NCI-H2196 treated with DMSO at 0.1 percent for 48 hours (cell line): ENCODE data around the gene EEF2K.
"Not testable (repeated sequence)": the region's sequence is repeated elsewhere in the genome, so short reads cannot be mapped to it uniquely, and the experiment has no call there.

Source experiments
- DNase-seq: peaks from one replicate; lab custom pipeline; 2025; ENCODE audit not compliant: unreplicated experiment; lab: John Stamatoyannopoulos, UW

EEF2K gene

DNA sequence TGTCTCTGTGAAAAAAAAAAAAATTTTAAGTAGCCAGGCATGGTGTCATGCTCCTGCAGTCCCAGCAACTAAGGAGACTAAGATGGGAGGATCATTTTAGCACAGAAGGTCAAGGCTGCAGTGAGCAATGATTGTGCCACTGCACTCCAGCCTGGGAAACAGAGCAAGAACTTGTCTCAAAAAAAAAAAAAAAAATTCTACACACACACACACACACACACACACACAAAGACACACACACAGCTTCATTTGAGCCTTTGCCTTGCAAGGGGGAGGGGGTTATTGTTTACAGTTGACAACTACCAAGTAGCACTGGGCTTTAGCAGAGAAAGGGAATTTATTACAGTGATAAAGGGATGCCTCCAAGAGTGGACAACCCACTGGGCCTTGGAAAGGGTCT, 86.2 kb downstream of the EEF2K start:
- no peak for DNase-seq

- no peak for DNase-seq
Measured at GRCh38 chr16:22293137-22294106, 87.3 kb downstream of the EEF2K start.

GRCh38 chr16:22296225-22297113, 90.4 kb downstream of the EEF2K start:
- DNase-seq: no peak

DNA sequence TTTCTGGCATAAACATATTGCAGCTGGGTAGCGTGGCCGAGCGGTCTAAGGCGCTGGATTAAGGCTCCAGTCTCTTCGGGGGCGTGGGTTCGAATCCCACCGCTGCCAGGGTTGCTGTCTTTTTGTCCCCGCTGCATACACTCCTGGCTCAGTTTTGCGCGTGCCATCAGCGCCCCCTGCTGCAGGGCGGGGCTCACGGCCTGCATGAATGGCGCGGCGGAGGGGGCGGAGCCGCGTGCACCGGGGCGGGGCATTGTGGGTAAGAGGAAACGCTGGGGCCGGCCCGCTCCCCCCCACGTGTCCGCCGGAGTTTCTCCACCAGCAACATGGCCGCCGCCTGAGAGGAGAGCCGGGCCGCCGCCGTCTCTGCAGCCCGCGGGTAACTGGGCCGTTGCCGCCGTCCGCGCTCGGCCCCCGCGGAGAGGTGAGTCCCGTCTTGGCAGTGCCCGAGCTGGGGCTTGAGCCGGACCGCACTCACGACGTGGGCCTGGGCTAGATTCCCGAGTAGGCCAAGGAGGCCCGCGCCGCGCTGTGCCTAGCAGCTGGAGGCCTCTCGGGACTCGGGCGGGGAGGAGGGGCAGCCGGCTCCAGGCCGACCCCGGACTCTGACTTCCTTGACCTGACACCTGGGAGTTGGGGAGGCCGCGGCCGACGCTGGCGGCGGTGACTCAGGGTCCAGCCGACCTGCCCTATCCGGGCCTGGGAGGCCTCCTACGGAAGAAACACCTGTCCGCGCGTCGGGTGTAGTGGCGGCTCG, 91.2 kb downstream of the EEF2K start, which contains the start of gene POLR3E:
TSS of gene POLR3E (plus strand) at position 296 of the 757 bp plus-strand sequence. CDS start 5,560 bp downstream, outside the sequence.
- peak; percentile 92 for DNase-seq

GRCh38 chr16:22297871-22298733, 92.0 kb downstream of the EEF2K start:
- peak; percentile 75 for DNase-seq

DNA sequence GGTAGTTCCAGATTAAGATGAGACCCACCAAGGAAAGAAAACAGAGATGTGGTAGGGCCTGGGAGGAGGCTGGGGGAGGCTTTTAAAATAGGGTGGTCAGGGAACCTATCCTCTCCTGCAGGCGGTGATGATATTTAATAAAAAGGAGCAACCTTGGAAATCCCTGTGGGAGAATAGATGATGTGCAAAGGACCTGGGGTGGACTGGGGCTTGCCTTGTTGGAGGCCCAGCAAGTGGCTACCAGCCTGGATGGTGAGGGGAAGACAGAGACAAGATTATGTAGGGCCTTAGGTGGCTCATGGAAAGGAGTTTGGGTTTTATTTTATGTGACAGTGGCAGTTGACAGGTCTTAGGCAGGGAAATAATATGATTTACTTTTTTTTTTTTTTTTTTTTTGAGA, 93.0 kb downstream of the EEF2K start:
- no peak for DNase-seq

GRCh38 chr16:22300427-22301071, 94.5 kb downstream of the EEF2K start:
- DNase-seq: peak; percentile 63

- DNase-seq: not testable (repeated sequence)
Measured at GRCh38 chr16:22301423-22301822, 95.3 kb downstream of the EEF2K start.

GRCh38 chr16:22302776-22303363, 96.8 kb downstream of the EEF2K start:
- DNase-seq: no peak

GRCh38 chr16:22304411-22304810, 98.3 kb downstream of the EEF2K start:
- DNase-seq: no peak

DNA sequence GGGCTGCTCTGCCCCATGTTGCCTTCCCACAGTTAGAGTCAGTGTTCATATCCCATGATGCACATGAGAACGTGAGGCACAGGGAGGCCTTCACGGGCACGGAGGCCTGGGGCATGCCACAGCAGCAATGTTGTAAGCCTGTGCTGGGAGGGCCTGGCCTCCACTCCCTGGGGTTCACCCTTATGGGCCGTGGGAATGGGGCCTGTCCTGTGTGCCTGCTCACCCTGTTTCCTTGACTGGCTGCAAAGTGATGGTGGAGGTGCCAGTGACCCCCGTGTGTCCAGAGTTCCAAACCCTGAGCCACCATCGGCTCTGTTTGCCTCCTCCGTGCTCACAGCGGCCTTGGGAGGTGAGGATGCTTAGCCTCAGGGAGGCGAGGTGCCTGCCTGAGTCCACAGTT, 100.7 kb downstream of the EEF2K start:
- no peak for DNase-seq

GRCh38 chr16:22307838-22308237, 101.8 kb downstream of the EEF2K start:
- DNase-seq: no peak

DNA sequence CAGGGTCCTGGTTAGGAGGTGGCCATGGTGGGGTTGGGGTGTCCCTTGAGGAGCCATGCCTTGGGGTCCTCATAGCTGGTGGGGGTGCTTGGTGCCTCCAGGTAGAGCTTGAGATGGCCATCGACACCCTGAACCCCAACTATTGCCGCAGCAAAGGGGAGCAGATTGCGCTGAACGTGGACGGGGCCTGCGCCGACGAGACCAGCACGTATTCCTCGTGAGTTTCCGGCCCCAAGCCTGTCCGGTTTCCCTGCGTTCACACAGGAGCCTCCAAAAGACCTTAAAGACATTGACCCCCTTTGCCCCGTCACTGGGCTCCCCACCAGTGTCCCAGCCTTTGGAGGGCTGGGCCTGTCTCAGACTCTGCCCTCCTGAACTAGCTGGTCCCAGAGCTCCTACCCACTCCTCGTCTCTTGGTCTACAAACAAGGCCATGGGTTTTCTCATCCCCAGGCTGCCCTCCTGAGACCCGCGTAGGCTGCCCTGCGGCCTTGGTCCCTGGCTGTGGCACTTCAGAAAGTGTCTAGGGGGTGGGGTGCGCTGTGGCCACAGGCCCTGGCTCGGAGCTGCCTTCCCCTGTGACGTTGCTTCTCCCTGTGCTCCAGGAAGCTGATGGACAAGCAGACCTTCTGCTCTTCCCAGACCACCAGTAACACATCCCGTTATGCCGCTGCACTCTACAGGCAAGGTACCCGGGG, 102.9 kb downstream of the EEF2K start:
- no peak for DNase-seq

- DNase-seq: no peak
Measured at GRCh38 chr16:22311520-22311919, 105.4 kb downstream of the EEF2K start.

DNA sequence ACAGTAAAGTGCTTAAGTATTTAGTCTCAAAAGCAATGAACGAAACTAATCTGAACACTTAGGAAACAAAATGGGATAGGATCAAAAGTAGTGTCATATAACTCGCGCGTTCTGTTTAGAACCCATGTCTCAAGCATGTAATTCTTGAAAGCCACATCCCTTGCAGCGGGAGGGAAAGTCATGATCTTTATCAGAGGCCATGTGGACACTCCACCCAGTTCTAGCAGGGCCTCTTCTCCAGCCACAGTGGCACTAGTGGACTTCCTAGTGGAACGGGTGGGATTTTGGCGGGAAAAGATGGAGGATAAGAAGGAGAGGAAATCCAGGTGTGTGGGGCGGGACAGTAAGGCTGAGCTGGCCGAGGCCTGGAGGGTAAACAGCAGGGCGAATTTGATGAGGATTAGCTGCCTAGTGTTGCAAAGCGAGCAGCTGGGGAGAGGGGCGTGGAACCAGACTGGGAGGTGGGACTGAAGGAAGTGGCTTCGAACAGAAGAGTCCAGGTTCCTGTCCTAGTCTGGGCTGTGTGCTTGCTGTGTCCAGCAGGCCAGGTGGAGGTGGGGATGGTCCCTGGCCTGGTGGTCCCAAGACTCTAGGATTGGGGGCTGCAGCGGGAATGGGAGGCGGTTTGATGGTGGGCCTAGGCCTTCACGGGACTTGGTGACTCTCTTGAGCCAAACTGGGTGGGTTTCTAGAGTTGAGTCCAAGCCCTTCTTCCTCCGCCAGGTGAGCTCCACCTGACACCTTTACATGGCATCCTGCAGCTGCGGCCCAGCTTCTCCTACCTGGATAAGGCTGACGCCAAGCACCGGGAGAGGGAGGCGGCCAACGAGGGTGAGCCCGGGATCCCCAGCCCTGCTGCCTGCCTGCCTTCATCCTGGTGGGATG, 107.1 kb downstream of the EEF2K start:
- DNase-seq: no peak

DNA sequence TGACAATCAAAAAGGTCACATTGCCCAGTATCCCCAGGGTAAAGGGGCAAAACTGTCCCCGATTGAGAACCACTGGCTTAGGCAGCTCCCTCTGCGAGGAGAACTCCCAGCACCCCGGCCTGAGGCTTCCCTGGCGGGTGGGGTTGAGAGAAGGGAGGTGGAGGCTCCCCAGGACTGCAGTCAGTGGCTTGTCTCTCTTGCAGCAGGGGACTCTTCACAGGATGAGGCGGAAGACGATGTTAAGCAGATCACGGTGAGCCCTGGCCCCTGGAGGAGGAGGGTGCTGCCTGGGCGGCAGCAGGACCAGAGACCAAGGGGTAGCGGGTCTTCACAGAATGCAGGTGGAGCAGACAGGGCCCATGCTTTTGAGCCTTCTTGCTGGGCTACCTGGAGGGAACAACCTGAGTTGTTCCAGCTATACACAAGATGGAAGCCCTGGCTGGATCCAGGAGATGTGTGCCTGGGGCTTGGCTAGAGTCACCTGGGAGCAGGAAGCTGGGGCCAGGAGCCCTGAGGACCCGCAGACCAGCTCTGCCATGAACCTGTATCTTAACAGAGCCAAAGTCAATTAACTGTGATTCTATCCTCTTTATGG, 107.9 kb downstream of the EEF2K start:
- no peak for DNase-seq
